Epithelial cell of esophagus (primary cell): ENCODE results near the gene UXT.

Source experiments
- DNase-seq: peaks from one replicate; pipeline ENCODE4 v3.0.0; 2010; ENCODE audit warnings: low read depth
- H3K4me3 ChIP-seq: 2 replicates; pipeline ENCODE4 v1.5.1; 2011; ENCODE audit warnings: mild to moderate bottlenecking, low read length, control low read depth
- TF ChIP-seq, protein P1 (sequence below): IDR thresholded peaks from 2 replicates; pipeline ENCODE4 v1.5.1; 2011; ENCODE audit warnings: low read depth, mild to moderate bottlenecking, low read length, control low read depth, inconsistent platforms; ENCODE audit not compliant: insufficient read depth; ENCODE audit errors: missing control alignments

UXT gene

DNA sequence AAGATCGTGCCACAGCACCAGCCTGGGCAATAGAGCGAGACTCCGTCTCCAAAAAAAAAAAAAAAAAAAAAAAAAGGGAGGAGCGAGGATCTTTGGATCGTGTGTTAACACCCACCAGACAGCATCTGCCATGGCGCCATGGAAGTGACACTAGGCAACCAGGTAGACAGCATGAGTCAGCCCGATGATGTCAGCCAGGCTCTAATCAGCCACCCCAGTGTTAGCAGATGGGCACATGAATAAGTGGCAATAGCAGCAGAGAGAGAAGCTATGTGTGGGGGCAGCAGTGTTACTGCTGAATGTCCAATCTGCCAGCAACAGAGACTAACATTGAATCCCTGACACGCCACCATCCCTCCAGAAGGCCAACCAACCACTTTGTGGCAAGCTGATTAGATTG is 45.9 kb downstream of the UXT start:
- TF ChIP-seq, protein P1, sequence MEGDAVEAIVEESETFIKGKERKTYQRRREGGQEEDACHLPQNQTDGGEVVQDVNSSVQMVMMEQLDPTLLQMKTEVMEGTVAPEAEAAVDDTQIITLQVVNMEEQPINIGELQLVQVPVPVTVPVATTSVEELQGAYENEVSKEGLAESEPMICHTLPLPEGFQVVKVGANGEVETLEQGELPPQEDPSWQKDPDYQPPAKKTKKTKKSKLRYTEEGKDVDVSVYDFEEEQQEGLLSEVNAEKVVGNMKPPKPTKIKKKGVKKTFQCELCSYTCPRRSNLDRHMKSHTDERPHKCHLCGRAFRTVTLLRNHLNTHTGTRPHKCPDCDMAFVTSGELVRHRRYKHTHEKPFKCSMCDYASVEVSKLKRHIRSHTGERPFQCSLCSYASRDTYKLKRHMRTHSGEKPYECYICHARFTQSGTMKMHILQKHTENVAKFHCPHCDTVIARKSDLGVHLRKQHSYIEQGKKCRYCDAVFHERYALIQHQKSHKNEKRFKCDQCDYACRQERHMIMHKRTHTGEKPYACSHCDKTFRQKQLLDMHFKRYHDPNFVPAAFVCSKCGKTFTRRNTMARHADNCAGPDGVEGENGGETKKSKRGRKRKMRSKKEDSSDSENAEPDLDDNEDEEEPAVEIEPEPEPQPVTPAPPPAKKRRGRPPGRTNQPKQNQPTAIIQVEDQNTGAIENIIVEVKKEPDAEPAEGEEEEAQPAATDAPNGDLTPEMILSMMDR: no peak
- DNase-seq: peak; percentile 9
- no peak overlapping the region for H3K4me3 ChIP-seq

DNA sequence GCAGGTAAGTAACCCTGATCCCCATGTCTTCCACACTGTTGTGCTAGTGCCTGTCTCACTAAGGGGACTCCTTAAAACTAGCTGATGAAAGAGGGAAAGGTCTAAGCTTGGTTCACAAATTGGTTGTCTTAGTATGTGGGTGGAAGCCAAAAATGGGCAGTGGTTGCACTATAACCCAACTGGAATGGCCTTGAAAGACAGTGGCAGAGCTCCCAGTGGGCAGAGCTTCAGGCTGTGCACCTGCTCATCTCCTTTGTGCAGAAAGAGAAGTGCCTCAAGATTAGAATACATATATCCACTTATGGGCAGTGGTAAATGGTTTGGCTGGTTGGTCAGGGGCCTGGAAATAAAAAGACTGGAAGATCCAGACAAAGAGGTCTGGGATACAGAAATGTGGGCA is 46.6 kb downstream of the UXT start:
- no peak overlapping the region for H3K4me3 ChIP-seq
- no peak for DNase-seq
- TF ChIP-seq, protein P1: no peak

DNA sequence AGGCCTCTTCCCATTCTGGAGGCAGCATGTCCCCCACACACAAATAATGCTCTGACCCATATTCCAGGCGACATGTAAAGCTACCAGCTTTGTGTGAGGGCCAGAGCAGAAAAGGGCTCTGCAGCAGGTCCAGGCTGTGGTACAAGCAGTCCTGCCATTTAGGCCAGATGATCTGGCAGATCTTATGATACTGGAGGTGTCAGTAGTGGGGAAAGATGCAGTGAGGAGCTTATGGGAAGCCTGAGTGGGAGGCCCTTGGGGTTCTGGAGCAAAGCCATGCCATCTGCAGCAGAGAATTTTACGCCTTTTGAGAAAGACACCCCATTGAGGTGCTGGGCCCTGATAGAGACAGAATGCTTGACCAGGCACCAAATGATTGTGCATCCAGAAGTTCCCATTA is 47.1 kb downstream of the UXT start:
- TF ChIP-seq, protein P1: no peak
- no peak for DNase-seq
- H3K4me3 ChIP-seq: no peak overlapping the region

DNA sequence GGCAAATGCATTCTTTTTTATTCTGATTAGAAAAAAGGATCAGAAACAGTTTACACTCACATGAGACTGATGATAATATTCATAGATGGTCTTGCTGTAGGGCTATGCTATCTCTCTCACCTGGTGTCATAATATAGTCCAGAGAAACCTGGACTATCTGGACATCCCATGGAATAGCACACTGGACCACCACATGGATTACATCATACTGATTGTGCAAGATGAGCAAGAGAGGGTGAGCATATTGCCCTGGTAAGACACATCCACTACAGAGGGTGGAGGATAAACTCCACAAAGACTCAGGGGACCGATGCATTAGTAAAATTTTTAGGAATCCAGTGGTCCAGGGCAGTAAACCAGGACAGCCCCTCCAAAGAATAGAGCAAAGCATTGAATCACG is 47.5 kb downstream of the UXT start:
- TF ChIP-seq, protein P1: no peak
- no peak overlapping the region for H3K4me3 ChIP-seq
- DNase-seq: no peak

DNA sequence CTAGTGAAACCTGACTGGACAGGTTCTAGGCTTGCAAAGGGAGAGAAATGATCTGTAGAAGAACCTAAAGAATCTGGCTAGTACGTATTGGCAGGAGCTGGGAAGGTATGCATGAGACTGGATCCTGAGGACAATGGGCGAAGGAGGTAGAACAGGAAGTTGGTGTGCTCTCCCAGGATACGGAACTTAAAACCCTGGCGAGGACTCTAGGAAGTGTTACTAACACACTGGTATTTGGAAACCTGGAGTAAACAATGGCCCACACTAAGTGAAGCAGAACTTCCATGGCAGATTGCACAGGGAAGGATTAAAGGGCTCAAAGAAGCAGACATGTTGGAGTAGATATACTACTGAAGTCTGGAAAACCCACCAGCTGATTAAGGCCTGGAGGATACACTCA is 48.5 kb downstream of the UXT start:
- H3K4me3 ChIP-seq: no peak overlapping the region
- TF ChIP-seq, protein P1: no peak
- DNase-seq: no peak

DNA sequence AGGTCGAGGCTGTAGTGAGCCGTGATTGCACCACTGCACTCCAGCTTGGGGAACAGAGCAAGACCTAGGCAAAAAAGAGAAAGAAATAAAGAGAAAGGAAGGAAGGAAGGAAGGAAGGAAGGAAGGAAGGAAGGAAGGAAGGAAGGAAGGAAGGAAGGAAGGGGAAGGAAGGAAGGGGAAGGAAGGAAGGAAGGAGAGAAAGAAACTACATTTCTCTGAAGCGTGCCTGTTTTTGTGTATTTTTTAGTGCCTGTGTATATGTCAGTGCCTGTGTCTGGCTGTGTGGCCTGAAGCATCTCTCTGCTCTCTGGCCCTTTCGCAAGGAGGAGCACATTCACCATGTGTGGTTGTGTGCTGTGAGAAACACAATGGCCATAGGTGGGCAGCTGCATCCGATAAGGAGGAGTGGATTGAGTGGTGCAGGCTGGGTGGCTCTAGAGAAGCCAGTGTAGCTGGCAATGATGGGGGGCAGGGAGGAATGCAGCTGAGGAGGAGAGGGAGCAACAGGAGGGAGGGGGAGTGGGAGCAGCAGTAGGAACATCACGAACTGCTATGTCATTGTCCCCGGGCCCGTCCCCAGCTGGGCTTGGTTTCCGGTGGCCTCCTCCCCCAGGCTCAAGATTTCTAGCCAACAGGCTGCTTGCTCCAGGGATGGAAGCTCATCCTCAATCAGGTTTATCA is 50.7 kb downstream of the UXT start:
- H3K4me3 ChIP-seq: no peak overlapping the region
- TF ChIP-seq, protein P1: no peak

DNA sequence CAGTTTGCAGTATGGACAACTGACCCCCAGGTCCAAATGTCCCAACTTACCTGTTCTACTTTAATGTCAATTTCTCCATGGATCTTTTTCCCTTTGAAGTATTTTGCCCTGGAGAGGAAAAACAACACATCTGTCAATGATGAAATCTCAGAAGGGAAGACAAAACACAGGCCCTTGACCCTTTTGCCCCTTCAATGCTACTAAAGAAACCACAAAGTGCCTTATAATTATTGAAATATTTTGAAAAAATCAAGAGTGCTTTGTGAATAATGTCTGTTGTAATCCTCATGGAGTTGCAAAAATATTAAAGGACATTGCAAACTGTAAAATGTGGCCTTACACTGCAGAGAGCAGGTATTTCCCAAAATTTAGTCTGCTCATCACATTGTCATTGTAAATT is 51.9 kb downstream of the UXT start:
- no peak for DNase-seq
- TF ChIP-seq, protein P1: no peak
- H3K4me3 ChIP-seq: no peak overlapping the region

More for the DNA sequence above, 50.7 kb downstream of the UXT start:
- DNase-seq: no peak
